ENCODE results near the gene HMCN1.

DNA sequence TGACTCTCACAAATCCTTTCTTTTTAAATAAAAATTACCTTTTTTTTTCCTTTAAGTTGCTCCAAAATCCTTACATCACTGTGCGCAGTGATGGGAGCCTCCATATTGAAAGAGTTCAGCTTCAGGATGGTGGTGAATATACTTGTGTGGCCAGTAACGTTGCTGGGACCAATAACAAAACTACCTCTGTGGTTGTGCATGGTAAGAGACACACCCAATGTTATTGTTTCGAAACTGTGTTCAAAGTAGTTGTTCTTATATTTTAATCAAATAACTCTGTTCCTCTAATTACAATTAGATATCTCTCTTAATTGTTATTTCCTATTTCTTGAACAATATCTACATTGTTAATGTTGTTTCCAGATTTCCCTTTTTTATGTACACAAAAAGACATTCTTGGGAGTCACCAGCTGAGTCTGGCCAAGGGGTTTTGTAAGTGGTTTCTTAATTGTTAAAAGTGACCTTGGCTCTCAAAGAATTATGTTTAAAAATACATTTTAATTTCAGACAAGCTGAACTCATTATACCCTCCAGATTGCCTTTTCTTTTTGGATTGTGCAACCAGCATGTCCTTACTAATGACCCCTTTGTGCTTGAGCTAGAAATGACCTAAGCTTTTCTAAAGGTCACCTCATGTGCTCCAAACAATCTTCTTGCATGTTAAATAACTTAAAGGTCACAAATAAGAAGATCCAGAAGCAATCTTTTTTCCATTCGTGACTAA lies 250.1 kb downstream of the HMCN1 start:
- no peak for TF ChIP-seq EZH2phosphoT487 (conservative IDR thresholded peaks at IDR 0.05; ENCODE audit: low read length)
- TF ChIP-seq, protein P1, sequence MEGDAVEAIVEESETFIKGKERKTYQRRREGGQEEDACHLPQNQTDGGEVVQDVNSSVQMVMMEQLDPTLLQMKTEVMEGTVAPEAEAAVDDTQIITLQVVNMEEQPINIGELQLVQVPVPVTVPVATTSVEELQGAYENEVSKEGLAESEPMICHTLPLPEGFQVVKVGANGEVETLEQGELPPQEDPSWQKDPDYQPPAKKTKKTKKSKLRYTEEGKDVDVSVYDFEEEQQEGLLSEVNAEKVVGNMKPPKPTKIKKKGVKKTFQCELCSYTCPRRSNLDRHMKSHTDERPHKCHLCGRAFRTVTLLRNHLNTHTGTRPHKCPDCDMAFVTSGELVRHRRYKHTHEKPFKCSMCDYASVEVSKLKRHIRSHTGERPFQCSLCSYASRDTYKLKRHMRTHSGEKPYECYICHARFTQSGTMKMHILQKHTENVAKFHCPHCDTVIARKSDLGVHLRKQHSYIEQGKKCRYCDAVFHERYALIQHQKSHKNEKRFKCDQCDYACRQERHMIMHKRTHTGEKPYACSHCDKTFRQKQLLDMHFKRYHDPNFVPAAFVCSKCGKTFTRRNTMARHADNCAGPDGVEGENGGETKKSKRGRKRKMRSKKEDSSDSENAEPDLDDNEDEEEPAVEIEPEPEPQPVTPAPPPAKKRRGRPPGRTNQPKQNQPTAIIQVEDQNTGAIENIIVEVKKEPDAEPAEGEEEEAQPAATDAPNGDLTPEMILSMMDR (IDR thresholded peaks at IDR 0.05; ENCODE audit: insufficient read depth, low read length, poor library complexity, severe bottlenecking): no peak
